Keratinocyte (primary cell): Measurements from ENCODE around the gene MMP21.

Experiments used
- CTCF ChIP-seq, 3 experiments: IDR thresholded peaks in 1 of 3; conservative IDR thresholded peaks in 1 of 3; optimal IDR thresholded peaks in 1 of 3; 2 replicates in 2 of 3; 3 replicates in 1 of 3; pipeline versions ENCODE3 to v1.5.1; 2011; ENCODE audit warnings: low read length in 3 of 3, mild to moderate bottlenecking in 3 of 3, moderate library complexity in 2 of 3, control low read depth in 1 of 3, inconsistent platforms in 1 of 3; ENCODE audit not compliant: insufficient read depth in 2 of 3; ENCODE audit errors: extremely low read depth in 1 of 3
- EZH2 ChIP-seq: IDR thresholded peaks from one replicate; pipeline ENCODE4 v1.6.1; 2012; ENCODE audit warnings: inconsistent platforms, mild to moderate bottlenecking, low read length, moderate library complexity

GRCh38 chr10:125744909-125745308 is 30.7 kb downstream of the MMP21 start:
- TF ChIP-seq CTCF (optimal IDR thresholded peaks at IDR 0.05 in 1 of 3, IDR thresholded peaks at IDR 0.05 in 1 of 3, conservative IDR thresholded peaks at IDR 0.05 in 1 of 3; ENCODE audit: extremely low read depth in 1 of 3, insufficient read depth in 2 of 3, low read length in 3 of 3), result no peak
- no peak for TF ChIP-seq EZH2
